Germinal center (tissue), 1 donor: ENCODE data around the gene BTNL2.
"Not testable (repeated sequence)": the region's sequence is repeated elsewhere in the genome, so short reads cannot be mapped to it uniquely, and the experiment has no call there.

Source experiments
- DNase-seq: peaks from one replicate; pipeline ENCODE4 v3.0.0; 2012; ENCODE audit warnings: mixed read lengths, low spot score

The BTNL2 gene

DNA sequence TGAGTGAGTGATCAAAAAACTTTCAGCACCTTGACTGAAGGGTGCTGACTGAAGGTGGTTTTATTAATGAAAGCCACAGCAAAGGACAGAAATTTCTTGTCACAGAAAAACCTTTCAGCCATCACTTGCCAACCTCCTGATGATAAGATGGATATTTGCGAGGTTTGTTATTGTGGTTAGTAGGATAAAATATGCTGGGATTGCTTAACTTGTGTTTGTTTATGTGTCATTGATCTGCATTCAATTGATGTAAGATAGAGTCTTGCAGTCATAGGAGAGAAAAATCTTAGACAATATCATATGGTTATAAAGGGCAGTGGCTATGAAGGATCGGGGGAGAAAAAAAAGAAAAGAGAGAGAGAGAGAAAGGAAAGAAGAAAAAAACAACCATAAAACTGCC lies 36.5 kb downstream of the BTNL2 start:
- no peak for DNase-seq

DNA sequence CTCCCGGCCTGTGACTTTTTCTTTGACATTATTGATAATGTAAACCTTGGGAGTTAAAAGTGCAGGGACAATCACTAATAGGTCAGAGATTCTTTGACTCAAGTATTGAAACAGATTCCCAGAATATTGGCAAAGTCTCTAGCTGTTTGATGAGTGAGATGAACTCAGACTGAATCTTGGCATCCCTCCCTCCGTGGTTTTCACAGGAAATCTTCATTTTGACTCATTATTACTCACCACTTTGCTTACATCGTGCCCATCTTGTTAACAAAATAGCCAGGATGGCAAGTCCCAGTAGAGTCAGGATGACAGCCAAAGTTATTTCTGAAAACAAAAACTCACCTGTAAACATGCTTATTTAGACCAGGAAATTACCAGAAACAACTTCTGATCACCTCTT lies 37.3 kb downstream of the BTNL2 start:
- no peak for DNase-seq

DNA sequence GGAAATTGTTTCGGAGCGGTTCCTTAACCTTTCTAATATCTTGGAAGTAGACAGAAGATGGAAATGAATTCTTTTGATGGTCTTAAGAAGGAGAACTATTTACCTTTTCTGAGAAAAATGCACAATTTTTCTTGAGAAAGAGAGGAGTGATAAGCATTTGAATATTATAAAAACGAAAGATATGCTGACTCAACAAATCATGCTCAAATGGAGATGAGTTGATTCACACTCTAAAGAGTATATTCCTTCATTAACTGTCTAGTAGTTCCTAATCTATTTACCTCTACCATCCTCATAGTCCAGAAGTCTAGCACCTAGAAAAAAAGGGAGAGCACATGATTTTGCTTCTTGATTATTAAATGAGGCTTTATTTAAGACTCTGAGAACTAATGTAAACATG lies 39.3 kb downstream of the BTNL2 start:
- no peak for DNase-seq

DNA sequence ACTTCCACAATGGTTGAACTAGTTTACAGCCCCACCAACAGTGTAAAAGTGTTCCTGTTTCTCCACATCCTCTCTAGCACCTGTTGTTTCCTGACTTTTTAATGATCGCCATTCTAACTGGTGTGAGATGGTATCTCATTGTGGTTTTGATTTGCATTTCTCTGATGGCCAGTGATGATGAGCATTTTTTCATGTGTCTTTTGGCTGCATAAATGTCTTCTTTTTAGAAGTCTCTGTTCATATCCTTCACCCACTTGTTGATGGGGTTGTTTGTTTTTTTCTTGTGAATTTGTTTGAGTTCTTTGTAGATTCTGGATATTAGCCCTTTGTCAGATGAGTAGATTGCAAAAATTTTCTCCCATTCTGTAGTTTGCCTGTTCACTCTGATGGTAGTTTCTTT lies 47.8 kb downstream of the BTNL2 start:
- DNase-seq = not testable (repeated sequence)

DNA sequence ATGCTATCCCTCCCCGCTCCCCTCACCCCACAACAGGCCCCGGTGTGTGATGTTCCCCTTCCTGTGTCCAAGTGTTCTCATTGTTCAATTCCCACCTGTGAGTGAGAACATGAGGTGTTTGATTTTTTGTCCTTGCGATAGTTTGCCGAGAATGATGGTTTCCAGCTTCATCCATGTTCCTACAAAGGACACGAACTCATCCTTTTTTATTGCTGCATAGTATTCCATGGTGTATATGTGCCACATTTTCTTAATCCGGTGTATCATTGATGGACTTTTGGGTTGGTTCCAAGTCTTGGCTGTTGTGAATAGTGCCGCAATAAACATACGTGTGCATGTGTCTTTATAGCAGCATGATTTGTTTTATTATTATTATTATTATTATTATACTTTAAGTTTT lies 48.4 kb downstream of the BTNL2 start:
- not testable (repeated sequence) for DNase-seq

DNA sequence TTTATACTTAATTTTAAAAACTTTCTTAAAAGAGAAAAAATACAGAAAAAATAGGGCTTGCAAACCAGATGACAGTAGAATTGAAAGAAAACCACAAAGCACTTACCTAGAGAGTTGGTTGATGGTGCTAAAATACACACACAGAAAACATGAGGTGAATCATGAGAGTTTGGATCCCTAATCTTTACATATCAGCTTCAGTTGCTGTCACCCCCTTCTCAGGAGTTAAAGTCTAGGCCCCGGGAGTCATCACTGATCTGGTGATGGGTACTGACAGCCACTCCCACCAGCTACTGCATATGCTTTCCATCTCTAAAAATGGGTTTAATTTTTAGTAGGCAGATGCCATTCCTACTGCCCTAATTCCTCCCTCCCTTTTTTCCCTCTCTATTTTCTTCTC lies 52.0 kb downstream of the BTNL2 start:
- DNase-seq = no peak

DNA sequence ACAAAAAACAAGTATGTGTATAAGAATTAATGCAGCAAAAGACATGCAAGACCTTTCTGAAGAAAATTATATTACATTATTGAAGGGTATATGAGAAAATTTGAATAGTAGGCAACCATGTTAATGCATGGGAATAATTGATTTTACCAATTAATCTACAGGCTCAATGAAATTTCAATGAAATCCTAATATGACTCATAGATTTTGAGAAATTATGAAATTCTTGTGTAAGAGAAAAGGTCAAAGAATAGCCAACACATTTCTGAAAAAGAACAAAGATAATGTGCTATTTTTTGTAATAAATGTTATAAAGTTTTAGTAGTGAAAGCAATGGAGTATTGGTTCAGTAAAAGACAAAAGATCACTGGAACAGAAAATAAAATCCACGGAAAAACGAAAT lies 53.6 kb downstream of the BTNL2 start:
- no peak for DNase-seq
